ENCODE results near the gene TMPRSS6.

- TF ChIP-seq CTCF (IDR thresholded peaks at IDR 0.05) = no peak
- no peak for TF ChIP-seq POLR2A (IDR thresholded peaks at IDR 0.05)
Measured at GRCh38 chr22:37097346-37097745, 12.2 kb downstream of the TMPRSS6 start.
